ENCODE measurements around the gene IL20. TPM values are rescaled to one million over a fixed set of nuclear protein-coding genes. Genes with fewer than 3 reads are reported as not detected.
"Not testable (repeated sequence)": the region's sequence is repeated elsewhere in the genome, so short reads cannot be mapped to it uniquely, and the experiment has no call there.

IL20 gene
- total RNA-seq, 1 experiment from 2014 or later: not detected

DNA sequence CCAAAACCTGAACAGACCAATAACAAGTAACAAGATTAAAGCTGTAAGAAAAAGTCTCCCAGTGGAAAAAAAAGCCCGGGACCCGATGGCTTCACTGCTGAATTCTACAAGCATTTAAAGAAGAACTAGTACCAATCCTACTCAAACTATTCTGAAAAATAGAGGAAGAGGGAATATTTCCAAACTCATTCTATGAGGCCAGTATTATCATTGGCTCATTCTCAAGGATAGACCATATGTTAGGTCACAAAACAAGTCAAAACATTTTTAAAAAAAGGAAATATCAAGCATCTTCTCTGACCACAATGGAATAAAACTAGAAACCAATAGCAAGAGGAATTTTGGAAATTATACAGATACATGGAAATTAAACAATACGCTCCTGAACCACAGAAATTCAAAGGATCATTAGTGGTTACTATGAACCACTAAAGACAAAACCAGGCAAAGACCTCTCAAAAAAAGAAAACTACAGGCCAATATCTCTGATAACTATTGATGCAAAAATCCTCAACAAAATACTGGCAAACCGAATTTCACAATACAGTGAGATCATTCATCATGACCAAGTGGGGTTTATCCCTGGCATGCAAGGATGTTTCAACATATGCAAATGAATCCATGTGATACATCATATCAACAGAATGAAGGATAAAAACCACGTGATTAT, 13.9 kb upstream of the IL20 start:
- no peak overlapping the region for H3K4me3 Mint-ChIP-seq (ENCODE audit: unreplicated experiment)
- peaks cover 17% of the 10 kb centered on the region for H3K27me3 Mint-ChIP-seq (ENCODE audit: insufficient read depth, unreplicated experiment)

GRCh38 chr1:206852662-206853061, 12.8 kb upstream of the IL20 start:
- POLR2A ChIA-PET; BruUV-seq (replicated peaks); CTCF ChIA-PET; H3K9me3 Mint-ChIP-seq (ENCODE audit: unreplicated experiment); H3K4me3 Mint-ChIP-seq (ENCODE audit: unreplicated experiment); H3K27me3 ChIP-seq (replicated peaks; ENCODE audit: control insufficient read depth, insufficient read depth, low read length); H3K27ac Mint-ChIP-seq (ENCODE audit: unreplicated experiment); H3K4me1 Mint-ChIP-seq (ENCODE audit: low read depth, unreplicated experiment); H3K36me3 ChIP-seq (ENCODE audit: control insufficient read depth, insufficient read depth, low read length); H3K4me3 ChIP-seq (ENCODE audit: low read depth, low read length); H3K36me3 Mint-ChIP-seq (ENCODE audit: insufficient read depth, unreplicated experiment); H3K4me1 ChIP-seq; DNase-seq: not testable (repeated sequence)
- H3K27me3 Mint-ChIP-seq (ENCODE audit: insufficient read depth, unreplicated experiment): peaks cover 17% of the 10 kb centered on the region
- peaks cover 13% of the 10 kb centered on the region for H3K9me3 ChIP-seq
- intact Hi-C loops (cut with micrococcal nuclease; ENCODE audit: unreplicated experiment): loop anchor here (5.0 kb wide), 1 partner anchor 60 kb away; no protein-coding TSS in a partner anchor

More for the DNA sequence above, 13.9 kb upstream of the IL20 start:
- no peaks in the 10 kb centered on the region for H3K36me3 Mint-ChIP-seq (ENCODE audit: insufficient read depth, unreplicated experiment)
- peaks cover 10% of the 10 kb centered on the region for H3K4me1 ChIP-seq
- ChIA-PET CTCF (no interaction called here), POLR2A (no interaction called here)
- no peaks in the 10 kb centered on the region for H3K27me3 ChIP-seq (replicated peaks; ENCODE audit: control insufficient read depth, insufficient read depth, low read length)
- no peaks in the 10 kb centered on the region for H3K9me3 Mint-ChIP-seq (ENCODE audit: unreplicated experiment)
- intact Hi-C loops (cut with micrococcal nuclease; ENCODE audit: unreplicated experiment): loop anchor here (5.0 kb wide), 1 partner anchor 61 kb away; no protein-coding TSS in a partner anchor
- DNase-seq: no peak
- peaks cover 13% of the 10 kb centered on the region for H3K9me3 ChIP-seq
- H3K36me3 ChIP-seq (ENCODE audit: control insufficient read depth, insufficient read depth, low read length): no peaks in the 10 kb centered on the region
- H3K4me3 ChIP-seq (ENCODE audit: low read depth, low read length): no peak overlapping the region
- H3K4me1 Mint-ChIP-seq (ENCODE audit: low read depth, unreplicated experiment): peaks cover 6% of the 10 kb centered on the region
- H3K27ac Mint-ChIP-seq (ENCODE audit: unreplicated experiment): no peak overlapping the region
- TF ChIP-seq, protein P1, sequence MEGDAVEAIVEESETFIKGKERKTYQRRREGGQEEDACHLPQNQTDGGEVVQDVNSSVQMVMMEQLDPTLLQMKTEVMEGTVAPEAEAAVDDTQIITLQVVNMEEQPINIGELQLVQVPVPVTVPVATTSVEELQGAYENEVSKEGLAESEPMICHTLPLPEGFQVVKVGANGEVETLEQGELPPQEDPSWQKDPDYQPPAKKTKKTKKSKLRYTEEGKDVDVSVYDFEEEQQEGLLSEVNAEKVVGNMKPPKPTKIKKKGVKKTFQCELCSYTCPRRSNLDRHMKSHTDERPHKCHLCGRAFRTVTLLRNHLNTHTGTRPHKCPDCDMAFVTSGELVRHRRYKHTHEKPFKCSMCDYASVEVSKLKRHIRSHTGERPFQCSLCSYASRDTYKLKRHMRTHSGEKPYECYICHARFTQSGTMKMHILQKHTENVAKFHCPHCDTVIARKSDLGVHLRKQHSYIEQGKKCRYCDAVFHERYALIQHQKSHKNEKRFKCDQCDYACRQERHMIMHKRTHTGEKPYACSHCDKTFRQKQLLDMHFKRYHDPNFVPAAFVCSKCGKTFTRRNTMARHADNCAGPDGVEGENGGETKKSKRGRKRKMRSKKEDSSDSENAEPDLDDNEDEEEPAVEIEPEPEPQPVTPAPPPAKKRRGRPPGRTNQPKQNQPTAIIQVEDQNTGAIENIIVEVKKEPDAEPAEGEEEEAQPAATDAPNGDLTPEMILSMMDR (IDR thresholded peaks at IDR 0.05; ENCODE audit: insufficient read depth in 1 of 2, low read depth in 1 of 2, low read length in 1 of 2, severe bottlenecking in 1 of 2, unreplicated experiment in 1 of 2): no peak
- no TSS peak for BruUV-seq (replicated peaks)

DNA sequence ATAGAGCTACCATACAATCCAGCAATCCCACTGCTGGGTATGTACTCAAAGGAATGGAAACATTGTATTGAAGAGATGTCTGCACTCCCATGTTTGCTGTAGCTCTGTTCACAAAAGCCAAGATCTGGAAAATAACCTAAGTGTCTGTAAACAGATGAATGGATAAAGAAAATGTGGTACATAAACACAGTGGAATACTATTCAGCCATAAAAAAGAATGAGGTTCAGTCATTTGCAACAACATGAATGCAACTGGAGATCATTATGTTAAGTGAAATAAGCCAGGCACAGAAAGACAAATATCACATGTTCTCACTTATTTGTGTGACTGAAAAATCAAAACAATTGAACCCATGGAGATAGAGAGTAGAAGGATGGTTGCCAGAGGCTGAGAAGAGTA, 11.7 kb upstream of the IL20 start:
- CTCF ChIA-PET: interaction anchor here (0.6 kb wide), 1 partner anchor 17 kb away, joined by 5 read pairs; no protein-coding TSS in a partner anchor
- not testable (repeated sequence) for H3K36me3 ChIP-seq (ENCODE audit: control insufficient read depth, insufficient read depth, low read length)

GRCh38 chr1:206854401-206855129, 10.9 kb upstream of the IL20 start:
- intact Hi-C loops (cut with micrococcal nuclease; ENCODE audit: unreplicated experiment): loop anchor here (5.0 kb wide), 1 partner anchor 58 kb away; no protein-coding TSS in a partner anchor
- TF ChIP-seq, protein P1 (IDR thresholded peaks at IDR 0.05; ENCODE audit: insufficient read depth in 1 of 2, low read depth in 1 of 2, low read length in 1 of 2, severe bottlenecking in 1 of 2, unreplicated experiment in 1 of 2): no peak
- Histone ChIP-seq H3K4me1 (no peaks in the 10 kb centered on the region), H3K27me3 (replicated peaks; ENCODE audit: control insufficient read depth, insufficient read depth, low read length) (no peaks in the 10 kb centered on the region), H3K9me3 (peaks cover 13% of the 10 kb centered on the region), H3K4me3 (ENCODE audit: low read depth, low read length) (no peak overlapping the region), H3K36me3 (ENCODE audit: control insufficient read depth, insufficient read depth, low read length) (no peaks in the 10 kb centered on the region)
- peaks cover 6% of the 10 kb centered on the region for H3K4me1 Mint-ChIP-seq (ENCODE audit: low read depth, unreplicated experiment)
- H3K27ac Mint-ChIP-seq (ENCODE audit: unreplicated experiment): no peak overlapping the region
- H3K9me3 Mint-ChIP-seq (ENCODE audit: unreplicated experiment): no peaks in the 10 kb centered on the region
- H3K27me3 Mint-ChIP-seq (ENCODE audit: insufficient read depth, unreplicated experiment): peaks cover 16% of the 10 kb centered on the region
- no peak for DNase-seq
- no TSS peak for BruUV-seq (replicated peaks)
- POLR2A ChIA-PET: interaction anchor here (0.6 kb wide), 1 partner anchor 12 kb away, joined by 9 read pairs; no protein-coding TSS in a partner anchor
- CTCF ChIA-PET: interaction anchor here (0.6 to 0.8 kb wide), 6 partner anchors 9 to 117 kb away, joined by 3 to 6 read pairs (median 5); no protein-coding TSS in a partner anchor
- H3K36me3 Mint-ChIP-seq (ENCODE audit: insufficient read depth, unreplicated experiment): no peaks in the 10 kb centered on the region
- H3K4me3 Mint-ChIP-seq (ENCODE audit: unreplicated experiment): no peak overlapping the region

More for the DNA sequence above, 11.7 kb upstream of the IL20 start:
- H3K27ac Mint-ChIP-seq (ENCODE audit: unreplicated experiment); H3K9me3 Mint-ChIP-seq (ENCODE audit: unreplicated experiment); H3K4me3 ChIP-seq (ENCODE audit: low read depth, low read length); H3K4me1 ChIP-seq; H3K4me1 Mint-ChIP-seq (ENCODE audit: low read depth, unreplicated experiment); H3K4me3 Mint-ChIP-seq (ENCODE audit: unreplicated experiment); POLR2A ChIA-PET; DNase-seq; BruUV-seq (replicated peaks); H3K27me3 ChIP-seq (replicated peaks; ENCODE audit: control insufficient read depth, insufficient read depth, low read length); H3K36me3 Mint-ChIP-seq (ENCODE audit: insufficient read depth, unreplicated experiment): not testable (repeated sequence)
- peaks cover 17% of the 10 kb centered on the region for H3K27me3 Mint-ChIP-seq (ENCODE audit: insufficient read depth, unreplicated experiment)
- H3K9me3 ChIP-seq: peaks cover 13% of the 10 kb centered on the region
- intact Hi-C loops (cut with micrococcal nuclease; ENCODE audit: unreplicated experiment): loop anchor here (5.0 kb wide), 1 partner anchor 59 kb away; no protein-coding TSS in a partner anchor

Measured in Caco-2 (cell line).